Stimulated activated CD8-positive, alpha-beta memory T cell treated with anti-CD3 and anti-CD28 coated beads, Interleukin-2, amount 100 ng/mL, for 1 hour (primary cell): ENCODE measurements around the gene ZSCAN26.

ENCODE experiments used
- DNase-seq, 2 donors: peaks; one replicate each; pipeline ENCODE4 v3.0.0-alpha.2; 2020; ENCODE audit warnings: low read depth in 2 of 2

The ZSCAN26 gene

GRCh38 chr6:28322661-28323060 is 55.7 kb downstream of the ZSCAN26 start:
- no peak for DNase-seq

GRCh38 chr6:28323813-28324424 is 57.0 kb downstream of the ZSCAN26 start:
- no peak for DNase-seq

DNA sequence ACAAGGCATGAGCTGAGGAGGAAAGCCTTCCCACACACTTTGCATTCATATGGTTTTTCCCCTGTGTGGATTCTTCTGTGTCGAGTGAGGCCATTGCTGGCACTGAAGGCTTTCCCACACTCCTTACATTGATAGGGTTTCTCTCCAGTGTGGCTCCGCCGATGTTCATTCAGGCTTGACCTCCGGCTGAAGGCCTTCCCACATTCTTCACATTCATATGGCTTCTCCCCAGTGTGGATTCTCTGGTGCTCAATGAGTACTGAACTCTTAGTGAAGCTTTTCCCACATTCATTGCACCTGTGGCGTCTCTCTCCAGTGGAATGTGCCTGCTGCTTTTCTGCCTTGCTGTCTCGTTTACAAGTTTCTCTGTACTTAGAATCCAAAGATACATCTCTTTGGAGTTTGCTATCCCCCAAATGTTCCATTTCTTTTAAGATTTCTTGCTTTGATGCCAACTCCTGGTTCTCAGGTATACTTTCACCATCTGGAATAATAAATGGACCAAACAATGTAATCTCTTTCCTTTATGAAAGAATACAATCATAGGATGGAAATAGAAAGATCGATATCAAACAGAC is 59.5 kb downstream of the ZSCAN26 start:
- DNase-seq = no peak
